ENCODE data around the gene TH.

The TH gene

DNA sequence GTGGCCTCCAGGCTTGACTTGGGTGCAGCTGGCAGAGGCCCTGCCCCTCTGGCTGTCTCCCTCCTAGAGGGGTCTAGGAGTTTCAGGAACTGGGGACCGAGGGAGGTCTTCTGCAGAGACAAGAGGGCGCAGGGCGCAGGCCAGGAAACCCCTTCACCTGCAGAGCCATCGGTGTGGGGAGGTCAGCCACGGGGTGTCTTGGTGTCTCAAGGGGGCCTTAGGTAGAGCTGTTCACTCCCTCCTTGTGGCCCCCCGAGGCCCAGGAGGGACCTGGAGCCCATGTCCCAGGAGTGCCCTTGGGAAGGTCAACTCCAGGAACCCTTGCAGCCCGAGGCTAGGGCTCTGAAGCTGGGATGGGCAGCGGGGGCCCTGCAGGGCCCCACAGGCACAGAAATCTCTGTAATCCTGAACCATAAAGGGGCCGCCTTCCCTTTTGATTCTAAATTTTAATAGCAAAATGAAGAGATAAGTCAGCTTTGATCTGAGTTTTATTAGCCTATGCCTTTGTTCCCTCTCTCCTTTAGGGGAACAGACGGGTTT, 31.4 kb upstream of the TH start:
- H3K9me3 ChIP-seq (ENCODE audit: low read length): no peaks in the 10 kb centered on the region
- no peaks in the 10 kb centered on the region for H3K36me3 ChIP-seq (ENCODE audit: insufficient read depth, low read length)
- no peaks in the 10 kb centered on the region for H4K20me1 ChIP-seq (ENCODE audit: insufficient read depth, low read length)
- no peak overlapping the region for H2AFZ ChIP-seq (ENCODE audit: low read length)
- no peaks in the 10 kb centered on the region for H3K4me1 ChIP-seq (ENCODE audit: insufficient read depth, low read length, severe bottlenecking)
- H3K9ac ChIP-seq (ENCODE audit: low read length): no peak overlapping the region
- H3K4me2 ChIP-seq (ENCODE audit: low read length): no peak overlapping the region
- no peaks in the 10 kb centered on the region for H3K79me2 ChIP-seq (ENCODE audit: insufficient read depth, low read length)
- H3F3A ChIP-seq (ENCODE audit: insufficient read depth, low read length): no peaks in the 10 kb centered on the region
- H3K27ac ChIP-seq (ENCODE audit: low read depth, low read length, poor library complexity, severe bottlenecking): no peak overlapping the region
- TF ChIP-seq EZH2 (IDR thresholded peaks at IDR 0.05; ENCODE audit: borderline replicate concordance, low read length): no peak
- no peak for TF ChIP-seq CTCF (IDR thresholded peaks at IDR 0.05; ENCODE audit: low read length)
- no peak overlapping the region for H3K4me3 ChIP-seq (ENCODE audit: low read depth, low read length, poor library complexity, severe bottlenecking)
- no peaks in the 10 kb centered on the region for H3K9me2 ChIP-seq (ENCODE audit: low read depth, low read length)
- H3K27me3 ChIP-seq (ENCODE audit: insufficient read depth, low read length): no peaks in the 10 kb centered on the region

- Histone ChIP-seq H3K4me2 (ENCODE audit: low read length) (no peak overlapping the region), H3K36me3 (ENCODE audit: insufficient read depth, low read length) (no peaks in the 10 kb centered on the region), H3K27me3 (ENCODE audit: insufficient read depth, low read length) (no peaks in the 10 kb centered on the region), H3F3A (ENCODE audit: insufficient read depth, low read length) (no peaks in the 10 kb centered on the region), H3K9ac (ENCODE audit: low read length) (no peak overlapping the region), H3K4me3 (ENCODE audit: low read depth, low read length, poor library complexity, severe bottlenecking) (no peak overlapping the region), H3K9me3 (ENCODE audit: low read length) (no peaks in the 10 kb centered on the region), H3K9me2 (ENCODE audit: low read depth, low read length) (no peaks in the 10 kb centered on the region), H2AFZ (ENCODE audit: low read length) (no peak overlapping the region), H4K20me1 (ENCODE audit: insufficient read depth, low read length) (no peaks in the 10 kb centered on the region), H3K27ac (ENCODE audit: low read depth, low read length, poor library complexity, severe bottlenecking) (no peak overlapping the region), H3K79me2 (ENCODE audit: insufficient read depth, low read length) (no peaks in the 10 kb centered on the region), H3K4me1 (ENCODE audit: insufficient read depth, low read length, severe bottlenecking) (no peaks in the 10 kb centered on the region)
- no peak for TF ChIP-seq CTCF (IDR thresholded peaks at IDR 0.05; ENCODE audit: low read length)
- TF ChIP-seq EZH2 (IDR thresholded peaks at IDR 0.05; ENCODE audit: borderline replicate concordance, low read length): no peak
Measured at GRCh38 chr11:2202071-2202899, 30.7 kb upstream of the TH start.

GRCh38 chr11:2201542-2201941, 29.9 kb upstream of the TH start:
- Histone ChIP-seq H3K4me3 (ENCODE audit: low read depth, low read length, poor library complexity, severe bottlenecking) (no peak overlapping the region), H4K20me1 (ENCODE audit: insufficient read depth, low read length) (no peaks in the 10 kb centered on the region), H3K9ac (ENCODE audit: low read length) (no peak overlapping the region), H3K4me1 (ENCODE audit: insufficient read depth, low read length, severe bottlenecking) (no peaks in the 10 kb centered on the region), H3F3A (ENCODE audit: insufficient read depth, low read length) (no peaks in the 10 kb centered on the region), H3K9me3 (ENCODE audit: low read length) (no peaks in the 10 kb centered on the region), H3K36me3 (ENCODE audit: insufficient read depth, low read length) (no peaks in the 10 kb centered on the region), H3K9me2 (ENCODE audit: low read depth, low read length) (no peaks in the 10 kb centered on the region), H3K4me2 (ENCODE audit: low read length) (no peak overlapping the region), H3K27ac (ENCODE audit: low read depth, low read length, poor library complexity, severe bottlenecking) (no peak overlapping the region), H2AFZ (ENCODE audit: low read length) (no peak overlapping the region), H3K79me2 (ENCODE audit: insufficient read depth, low read length) (no peaks in the 10 kb centered on the region), H3K27me3 (ENCODE audit: insufficient read depth, low read length) (no peaks in the 10 kb centered on the region)
- TF ChIP-seq CTCF (IDR thresholded peaks at IDR 0.05; ENCODE audit: low read length): no peak
- no peak for TF ChIP-seq EZH2 (IDR thresholded peaks at IDR 0.05; ENCODE audit: borderline replicate concordance, low read length)
